ENCODE results near the gene AMOTL1. TPM values are rescaled to one million over a fixed set of nuclear protein-coding genes. Genes with fewer than 3 reads are reported as not detected.
A peak's percentile ranks its signal among the peaks of the same experiment; 100 is the strongest.
"Not testable (repeated sequence)": the region's sequence is repeated elsewhere in the genome, so short reads cannot be mapped to it uniquely, and the experiment has no call there.

AMOTL1 gene
- polyA plus RNA-seq, 3 donors = 44.4 to 47.7 (median 45.5) TPM

DNA sequence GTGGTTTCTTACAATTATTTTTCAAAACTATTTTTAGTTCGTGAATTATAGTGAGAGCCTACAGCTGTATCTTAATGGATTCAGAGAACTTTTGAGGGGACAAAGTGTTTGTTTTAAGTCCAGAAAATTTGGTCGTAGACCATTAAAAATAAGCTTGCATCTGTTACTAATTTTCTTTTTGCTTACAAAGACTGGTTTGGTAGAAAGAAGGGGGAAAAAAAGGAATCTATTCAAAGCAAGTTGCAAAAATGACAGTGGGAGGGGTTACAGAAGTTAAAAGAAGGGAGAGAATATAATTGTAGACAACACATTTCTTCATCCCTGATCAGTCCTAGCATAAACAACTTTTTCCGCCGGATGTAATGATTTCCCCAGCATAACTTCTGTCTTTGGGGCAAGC lies 72.1 kb downstream of the AMOTL1 start:
- DNase-seq (ENCODE audit: low read depth in 3 of 3, low spot score in 2 of 3) = peak in 2 of 3 donors; percentile 27 to 37

DNA sequence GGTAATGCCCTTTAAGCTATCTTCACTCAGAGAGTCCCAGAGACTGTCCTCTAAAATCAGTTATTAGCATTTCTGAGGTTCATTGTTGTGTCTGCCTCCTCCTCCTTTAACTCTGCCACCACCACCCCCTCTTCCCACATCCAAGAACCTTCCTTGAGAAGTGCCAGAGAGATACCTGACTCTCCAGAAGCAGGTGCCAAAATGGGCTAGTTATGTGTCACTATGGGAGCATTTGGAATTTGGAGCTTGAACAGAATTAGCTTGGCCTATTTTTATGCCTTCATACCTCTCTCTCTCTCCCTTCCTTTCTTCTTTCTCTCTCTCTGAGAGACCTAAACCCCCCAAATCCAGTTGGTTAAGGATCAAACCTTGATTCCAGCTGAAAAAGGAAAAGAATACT lies 75.9 kb downstream of the AMOTL1 start:
- no peak for DNase-seq (ENCODE audit: low read depth in 3 of 3, low spot score in 2 of 3)

DNA sequence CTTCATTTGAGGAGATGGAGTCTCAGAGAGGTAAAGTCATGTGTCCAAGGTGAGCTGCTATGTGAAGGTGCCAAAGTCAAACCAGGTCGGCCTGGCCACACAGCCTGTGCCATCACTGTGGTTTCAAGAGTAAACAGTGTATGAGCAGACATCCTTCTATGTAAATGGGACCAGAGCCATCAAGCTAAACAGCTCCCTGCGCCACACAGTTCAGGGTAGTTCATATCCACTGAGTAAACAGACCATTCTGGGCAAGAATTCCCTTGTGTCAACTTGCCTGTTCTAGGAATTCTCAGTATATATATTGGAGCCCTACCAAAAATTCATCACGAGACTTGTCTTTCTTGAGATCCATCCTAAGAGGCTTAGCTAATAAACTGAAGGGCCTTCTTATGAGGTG lies 77.5 kb downstream of the AMOTL1 start:
- no peak for DNase-seq (ENCODE audit: low read depth in 3 of 3, low spot score in 2 of 3)

DNA sequence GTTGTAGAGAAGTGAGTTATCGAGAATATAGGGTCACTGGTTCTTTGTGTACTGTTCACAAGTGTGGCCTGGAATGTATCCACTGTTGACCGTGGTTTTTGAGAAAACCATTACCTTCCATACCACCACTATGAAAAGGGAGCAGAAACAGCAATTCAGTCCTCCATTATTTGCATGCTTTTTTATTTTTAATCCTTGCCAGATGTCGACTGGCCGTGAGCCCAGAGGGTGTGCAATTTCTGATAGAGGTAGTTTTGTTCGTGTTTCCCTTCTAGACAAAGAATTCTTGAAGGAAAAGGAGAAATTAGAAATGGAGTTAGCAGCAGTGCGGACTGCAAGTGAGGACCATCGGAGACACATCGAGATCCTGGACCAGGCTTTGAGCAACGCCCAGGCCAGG lies 81.7 kb downstream of the AMOTL1 start:
- no peak for DNase-seq (ENCODE audit: low read depth in 3 of 3, low spot score in 2 of 3)

DNA sequence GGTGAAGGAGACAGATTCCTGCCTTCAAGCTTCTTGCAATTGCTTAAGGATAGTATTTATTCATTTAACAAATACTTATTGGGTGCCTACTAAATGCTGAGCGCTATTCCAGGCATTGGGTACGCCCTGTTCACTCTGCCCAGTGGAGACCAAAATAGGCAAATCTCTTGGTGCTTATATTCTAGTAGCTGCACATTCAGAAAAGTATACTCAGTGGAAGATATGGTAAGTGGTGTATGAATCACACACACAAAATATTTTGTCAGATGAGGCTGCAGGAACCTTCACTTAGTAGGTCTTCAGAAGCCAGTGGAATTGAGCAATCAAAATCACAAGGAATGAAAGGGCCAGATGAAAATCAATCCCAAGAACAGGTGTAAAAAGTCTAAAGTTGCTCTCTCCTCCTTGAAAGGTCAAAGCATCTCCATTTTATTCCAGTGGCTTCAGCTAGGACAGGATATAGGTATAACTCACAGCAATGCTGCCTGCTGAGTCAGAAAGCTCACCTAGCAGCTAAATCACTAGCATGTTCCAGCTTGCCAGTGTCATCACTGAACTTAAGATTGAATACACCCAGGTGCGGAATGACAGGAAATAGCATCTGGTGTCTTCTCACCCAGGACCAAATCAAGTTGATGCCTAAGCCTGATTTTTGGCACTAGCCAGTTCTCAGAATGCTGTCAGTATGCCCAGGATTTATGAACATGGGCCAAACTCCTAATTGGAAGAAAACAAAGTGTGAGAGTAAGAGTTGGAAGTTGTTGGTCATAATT lies 83.9 kb downstream of the AMOTL1 start:
- DNase-seq (ENCODE audit: low read depth in 3 of 3, low spot score in 2 of 3) = no peak

DNA sequence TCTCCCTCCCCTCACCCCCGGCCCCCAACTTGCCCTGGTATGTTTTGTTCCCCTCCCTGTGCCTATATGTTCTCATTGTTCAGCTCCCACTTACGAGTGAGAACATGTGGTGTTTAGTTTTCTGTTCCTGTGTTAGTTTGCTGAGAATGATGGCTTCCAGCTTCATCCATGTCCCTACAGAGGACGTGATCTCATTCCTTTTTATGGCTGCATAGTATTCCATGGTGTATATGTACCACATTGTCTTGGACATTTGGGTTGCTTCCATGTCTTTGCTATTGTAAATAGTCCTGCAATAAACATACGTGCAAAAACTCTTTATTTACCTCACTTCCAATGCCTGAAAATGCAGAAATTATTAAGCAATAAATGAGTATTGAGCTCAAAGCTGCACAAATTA lies 85.1 kb downstream of the AMOTL1 start:
- DNase-seq (ENCODE audit: low read depth in 3 of 3, low spot score in 2 of 3) = not testable (repeated sequence)

DNA sequence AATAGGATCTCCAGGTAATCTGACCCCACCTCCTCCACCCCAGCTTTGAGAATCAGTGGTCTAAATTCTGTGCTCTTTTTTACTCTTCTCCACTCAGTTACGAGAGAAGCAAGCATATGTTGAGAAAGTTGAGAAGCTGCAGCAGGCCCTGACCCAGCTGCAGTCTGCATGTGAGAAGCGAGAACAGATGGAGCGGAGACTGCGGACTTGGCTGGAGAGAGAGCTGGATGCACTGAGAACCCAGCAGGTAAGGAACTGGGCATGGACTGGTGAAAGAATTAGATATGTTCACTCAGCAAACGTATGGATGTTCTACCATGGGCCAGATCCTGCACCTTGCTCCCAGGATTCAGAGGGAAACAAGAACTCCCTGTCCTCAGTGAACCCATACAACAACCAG lies 85.7 kb downstream of the AMOTL1 start:
- DNase-seq (ENCODE audit: low read depth in 3 of 3, low spot score in 2 of 3) = no peak

DNA sequence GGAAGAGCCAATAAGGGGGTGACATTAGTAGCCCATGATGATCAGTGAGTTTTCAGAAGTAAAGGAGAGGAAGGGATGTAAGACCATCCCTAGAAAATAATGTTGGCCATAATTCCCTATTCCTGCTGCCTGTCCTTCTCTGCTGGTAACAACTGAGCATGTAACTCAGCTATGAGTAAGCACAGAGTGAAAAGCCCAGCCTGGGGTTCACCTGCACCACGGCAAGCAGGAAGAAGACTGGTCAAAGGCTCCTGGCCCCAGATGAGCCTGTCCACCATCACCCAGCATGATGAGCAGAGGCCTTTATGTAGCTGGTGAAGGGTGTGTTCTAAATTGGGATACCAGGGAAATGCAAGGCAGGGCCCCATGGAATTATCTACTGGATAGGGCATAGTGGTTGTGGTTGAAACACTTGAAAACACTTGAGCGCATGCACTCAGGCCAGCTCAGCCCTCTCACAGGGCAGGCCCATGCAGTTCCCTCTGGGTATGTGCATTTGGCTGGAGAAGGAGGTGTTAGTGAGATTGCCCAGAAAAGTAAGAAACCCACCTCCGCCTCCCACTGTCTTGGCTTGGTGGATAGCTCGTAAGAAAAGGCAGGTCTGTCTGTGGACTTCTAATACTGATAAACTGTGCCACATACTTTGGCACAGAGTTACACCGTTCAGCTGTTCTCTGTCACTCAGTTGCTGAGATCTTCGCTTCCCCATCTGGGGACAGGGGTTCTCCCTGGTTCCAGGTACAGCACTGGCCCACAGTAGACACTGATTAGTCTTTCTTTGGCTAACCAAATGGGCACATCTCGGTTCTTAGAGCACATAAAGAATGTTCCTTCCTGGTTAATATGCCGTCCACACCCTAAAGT lies 86.8 kb downstream of the AMOTL1 start:
- no peak for DNase-seq (ENCODE audit: low read depth in 3 of 3, low spot score in 2 of 3)

DNA sequence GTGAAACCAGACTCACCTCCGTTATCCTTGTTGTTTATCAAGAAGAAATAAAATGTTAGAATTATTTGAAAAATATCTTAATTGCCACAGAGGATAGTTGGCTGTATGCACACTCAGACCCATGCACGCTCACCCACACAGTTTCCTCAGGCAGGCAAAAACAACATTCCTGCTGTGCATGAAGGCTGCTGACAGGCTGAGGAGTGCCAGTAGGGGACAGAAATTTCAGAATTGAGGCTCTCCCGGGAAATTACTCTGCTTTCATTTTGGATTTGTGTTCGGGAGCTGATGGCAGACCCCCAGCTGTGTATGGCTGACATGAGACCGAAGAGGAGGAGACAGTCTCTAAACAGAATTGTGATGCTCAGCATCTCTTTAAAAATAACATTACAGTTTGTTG lies 87.5 kb downstream of the AMOTL1 start:
- no peak for DNase-seq (ENCODE audit: low read depth in 3 of 3, low spot score in 2 of 3)

DNA sequence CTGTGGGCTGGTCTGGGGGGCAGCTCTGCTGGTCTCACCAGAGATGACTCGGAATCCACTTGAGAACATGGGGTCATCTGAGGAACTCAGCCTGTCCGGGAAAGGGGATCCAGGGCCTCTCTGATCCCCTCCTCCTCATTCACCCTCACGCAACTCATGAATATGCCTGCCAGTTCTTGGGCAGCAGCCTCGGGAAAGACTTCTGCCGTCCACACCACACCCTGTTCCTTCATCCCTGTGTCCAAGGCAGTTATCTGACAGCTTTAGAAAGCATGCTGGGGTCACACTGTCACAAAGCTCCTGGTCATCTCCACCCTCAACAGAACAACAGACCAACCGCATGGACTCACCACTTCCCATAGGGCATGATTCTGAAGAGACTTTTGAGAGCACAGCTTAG lies 88.3 kb downstream of the AMOTL1 start:
- DNase-seq (ENCODE audit: low read depth in 3 of 3, low spot score in 2 of 3) = no peak

DNA sequence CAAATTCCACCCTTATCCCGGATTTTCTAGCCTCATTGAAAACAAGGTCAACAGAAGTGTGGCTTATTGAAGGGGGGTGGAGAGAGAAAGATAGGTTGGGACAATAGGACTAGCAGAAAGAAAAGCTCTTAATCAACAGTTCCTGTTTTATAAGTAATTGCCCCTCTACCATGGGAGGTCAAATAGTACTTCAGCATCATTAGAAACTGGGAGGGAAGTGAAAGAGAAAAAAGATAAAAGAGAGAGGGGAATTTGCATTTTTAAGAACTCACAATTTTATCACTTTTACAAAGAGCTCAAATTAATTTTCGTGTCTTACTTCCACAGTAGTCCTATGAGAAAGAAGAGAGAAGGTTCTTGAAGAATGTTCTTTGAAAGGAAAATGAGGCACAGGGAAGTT lies 89.2 kb downstream of the AMOTL1 start:
- DNase-seq (ENCODE audit: low read depth in 3 of 3, low spot score in 2 of 3) = no peak

DNA sequence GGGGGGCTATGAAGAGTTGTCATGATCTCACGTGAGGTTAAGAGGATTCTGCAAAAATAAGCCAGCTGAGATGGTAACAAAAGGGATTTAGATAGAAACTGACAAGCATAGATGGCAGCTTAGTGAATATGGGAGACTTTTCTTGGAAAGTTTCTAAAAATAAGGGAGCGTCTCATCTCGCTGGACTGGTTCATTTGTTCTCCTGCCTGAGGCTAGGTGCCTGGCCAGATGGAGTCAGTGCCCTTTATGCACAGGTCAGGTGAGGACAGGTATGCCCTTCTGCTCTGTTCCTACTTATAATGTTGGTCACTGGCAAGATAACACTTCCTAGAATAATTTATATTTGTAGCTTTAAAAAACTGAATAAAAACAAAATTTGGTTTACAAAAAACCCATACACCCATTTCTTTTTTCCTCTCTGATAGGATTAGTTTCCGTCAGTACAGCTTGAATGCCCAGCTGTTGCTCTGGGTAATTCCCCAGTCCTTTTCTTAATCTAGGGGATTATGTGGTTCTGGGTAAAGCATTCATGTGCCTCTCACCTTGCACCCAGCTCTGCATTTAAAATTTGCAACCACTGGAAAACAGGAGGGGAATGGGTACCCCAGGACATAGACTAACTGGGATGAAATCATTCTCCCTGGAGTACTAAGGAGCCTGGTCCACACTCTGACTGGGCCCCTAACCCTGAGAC lies 90.0 kb downstream of the AMOTL1 start:
- DNase-seq (ENCODE audit: low read depth in 3 of 3, low spot score in 2 of 3) = no peak

DNA sequence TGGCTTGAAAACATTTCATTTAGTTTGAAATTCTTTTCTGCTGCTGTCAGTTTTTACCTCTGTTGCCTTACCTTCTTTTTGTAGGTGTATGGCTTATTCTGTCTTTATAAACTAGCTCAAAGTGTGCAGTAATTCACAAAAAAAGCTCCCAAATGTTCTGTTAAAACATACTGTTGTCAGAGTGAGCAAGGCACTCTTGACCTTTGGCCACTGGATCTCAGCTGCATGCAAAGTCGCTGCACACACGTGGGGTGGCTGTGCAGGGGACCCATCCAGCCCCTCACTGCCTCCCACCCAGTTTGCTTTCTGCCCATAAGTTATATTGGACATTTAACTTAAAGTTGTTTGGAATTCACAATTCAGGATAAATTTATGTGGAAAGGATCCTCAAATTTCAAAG lies 92.2 kb downstream of the AMOTL1 start:
- no peak for DNase-seq (ENCODE audit: low read depth in 3 of 3, low spot score in 2 of 3)

DNA sequence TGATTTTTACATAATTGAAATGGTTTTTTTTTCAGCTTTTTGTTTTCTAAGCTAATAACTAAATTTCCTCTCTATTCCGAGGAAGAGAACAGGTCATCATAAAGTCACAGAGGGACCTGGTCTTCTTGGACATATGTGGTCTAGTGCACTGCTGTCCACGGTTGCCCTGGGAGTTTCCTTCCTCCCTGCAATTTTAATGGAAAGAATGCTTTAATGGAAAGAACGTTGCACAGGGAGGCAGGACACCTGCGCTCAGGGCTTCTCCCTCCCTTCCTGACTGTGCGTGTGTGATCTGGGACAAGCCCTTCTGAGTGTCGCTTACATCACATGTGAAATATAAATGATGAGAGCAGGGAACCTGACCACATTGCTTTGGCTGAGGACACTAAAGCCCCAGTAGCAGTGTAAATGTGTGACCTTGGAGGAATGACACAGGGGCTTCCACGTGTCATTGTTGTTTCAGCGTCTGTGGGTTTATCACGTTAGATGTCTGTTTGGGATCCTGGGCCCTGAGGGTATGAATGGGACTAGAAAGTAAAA lies 93.2 kb downstream of the AMOTL1 start:
- no peak for DNase-seq (ENCODE audit: low read depth in 3 of 3, low spot score in 2 of 3)

DNA sequence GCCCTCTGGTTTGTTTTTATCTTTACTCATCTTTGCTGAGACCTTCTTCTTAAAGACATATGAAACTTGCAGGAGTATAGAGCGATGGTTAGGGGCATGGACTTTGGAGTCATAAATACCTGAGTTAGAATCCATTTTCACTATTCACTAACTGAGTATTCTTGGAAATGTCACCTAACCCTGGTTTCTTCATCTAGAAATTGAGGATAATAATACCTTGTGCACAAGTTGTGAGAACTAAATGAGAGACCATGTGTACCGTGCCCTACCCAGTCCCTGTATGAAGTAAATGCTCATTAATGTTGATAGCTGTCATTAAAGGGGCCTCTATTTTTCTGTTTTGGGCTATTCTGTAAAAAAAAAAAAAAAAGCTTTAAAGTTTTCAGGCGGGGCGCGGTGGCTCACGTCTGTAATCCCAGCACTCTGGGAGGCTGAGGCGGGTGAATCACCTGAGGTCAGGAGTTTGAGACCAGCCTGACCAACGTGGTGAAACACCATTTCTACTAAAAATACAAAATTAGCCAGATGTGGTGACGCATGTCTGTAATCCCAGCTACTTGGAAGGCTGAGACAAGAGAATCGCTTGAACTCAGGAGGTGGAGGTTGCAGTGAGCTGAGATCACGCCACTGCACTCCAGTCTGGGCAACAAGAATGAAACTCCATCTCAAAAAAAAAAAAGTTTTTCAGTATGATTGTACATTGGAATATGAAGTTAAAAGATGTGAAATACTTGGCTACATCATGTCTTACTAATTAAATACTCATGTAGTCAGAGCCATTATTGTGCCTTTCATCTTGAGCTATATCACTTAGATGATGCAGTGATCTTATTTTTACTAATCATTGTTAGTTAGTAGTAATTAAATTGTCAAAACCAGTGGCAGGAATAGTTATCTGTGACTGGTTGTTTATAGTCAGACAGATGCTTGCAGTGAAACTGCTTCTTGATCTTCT lies 95.0 kb downstream of the AMOTL1 start:
- DNase-seq (ENCODE audit: low read depth in 3 of 3, low spot score in 2 of 3) = no peak

DNA sequence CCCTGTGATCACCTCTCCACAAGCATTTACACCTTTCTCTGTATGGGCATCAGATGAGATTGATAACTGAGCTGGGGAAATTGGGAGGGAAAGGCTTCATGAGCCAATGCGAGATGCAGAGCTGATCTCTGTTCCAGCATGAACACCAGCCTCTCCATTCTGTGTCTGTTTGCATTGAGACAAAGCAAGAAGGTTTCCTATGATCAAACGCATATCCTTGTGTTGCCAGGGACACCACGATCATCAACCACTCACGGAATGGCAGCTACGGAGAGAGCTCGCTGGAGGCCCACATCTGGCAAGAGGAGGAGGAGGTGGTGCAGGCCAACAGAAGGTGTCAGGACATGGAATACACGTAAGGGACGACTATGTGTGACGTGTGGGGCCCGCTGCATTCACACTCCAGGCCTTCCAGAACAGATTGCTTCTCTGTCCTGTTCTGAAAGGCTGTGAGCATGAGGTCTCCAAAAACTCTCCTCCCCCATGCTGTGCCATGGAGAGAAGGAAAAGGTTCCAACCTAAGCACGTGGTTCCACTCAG lies 96.4 kb downstream of the AMOTL1 start:
- no peak for DNase-seq (ENCODE audit: low read depth in 3 of 3, low spot score in 2 of 3)

DNA sequence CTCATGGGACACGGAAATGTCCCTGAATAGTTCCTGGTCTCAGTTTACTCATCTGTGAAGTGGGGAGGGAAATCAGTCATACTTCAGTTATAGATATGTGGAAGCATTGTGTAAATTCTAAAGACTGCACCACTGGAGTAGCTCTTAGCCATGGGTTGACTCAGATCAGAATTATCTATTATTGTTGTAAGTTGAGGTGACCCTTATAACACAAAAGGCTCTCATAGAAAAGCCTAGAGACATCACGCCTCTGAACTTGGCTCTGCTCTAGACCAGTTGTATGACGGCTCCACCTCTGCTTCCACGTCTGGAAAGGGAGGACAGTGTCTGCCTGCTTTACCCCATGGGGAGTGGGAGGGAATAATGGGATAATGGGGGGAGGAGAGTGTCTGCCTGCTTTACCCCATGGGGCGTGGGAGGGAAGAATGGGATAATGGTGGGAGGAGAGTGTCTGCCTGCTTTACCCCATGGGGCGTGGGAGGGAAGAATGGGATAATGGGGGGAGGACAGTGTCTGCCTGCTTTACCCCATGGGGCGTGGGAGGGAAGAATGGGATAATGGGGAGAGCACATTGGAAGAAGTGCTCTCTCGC lies 98.2 kb downstream of the AMOTL1 start:
- DNase-seq (ENCODE audit: low read depth in 3 of 3, low spot score in 2 of 3) = no peak

DNA sequence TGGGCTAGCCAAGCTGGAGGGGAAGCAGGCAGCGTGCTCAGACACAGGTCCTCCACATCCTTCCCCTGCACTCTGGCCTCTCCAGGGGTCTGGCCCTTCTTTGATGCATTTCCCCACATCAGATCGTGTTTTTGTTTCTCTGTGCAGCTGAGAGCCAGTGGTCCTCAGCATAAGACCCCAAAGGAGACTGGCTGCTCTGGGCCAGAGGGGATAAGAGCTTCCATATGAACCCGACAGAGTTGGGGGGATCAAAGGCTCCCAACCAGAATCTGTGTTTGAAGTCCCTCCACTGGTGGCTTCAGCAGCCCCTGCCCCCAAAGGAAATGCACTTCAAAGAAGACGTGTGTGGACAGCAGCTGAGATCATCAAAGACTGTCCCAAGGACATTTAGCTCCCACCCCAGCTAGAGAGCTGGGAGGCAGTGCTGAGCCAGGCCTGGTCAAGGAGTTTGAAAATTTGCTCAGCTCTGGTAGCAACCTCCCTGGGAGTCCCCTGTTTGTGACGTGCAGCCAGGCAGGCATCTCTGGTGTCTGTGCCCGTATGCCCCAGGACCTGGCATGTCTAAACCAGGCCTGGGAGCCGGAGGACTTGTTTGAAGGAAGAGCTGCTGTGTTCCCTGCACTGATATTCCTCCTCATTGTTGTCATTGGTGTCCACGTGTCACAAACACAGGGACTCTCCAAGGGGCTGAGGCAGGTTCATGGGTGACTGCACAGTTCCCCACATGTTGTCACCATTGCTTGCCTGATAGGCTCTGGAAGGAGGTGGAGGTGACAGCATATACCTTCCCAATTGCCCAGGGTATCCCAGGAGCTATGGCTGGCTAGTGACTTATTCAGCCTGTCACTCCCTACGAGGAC lies 99.0 kb downstream of the AMOTL1 start:
- DNase-seq (ENCODE audit: low read depth in 3 of 3, low spot score in 2 of 3) = no peak
